CD4-positive, alpha-beta T cell treated with Interleukin-15 for 4 hours (primary cell): Measurements from ENCODE around the gene NEO1.

Experiments
- DNase-seq: peaks from one replicate; pipeline ENCODE4 v3.0.0-alpha.2; 2020; ENCODE audit warnings: low spot score

The NEO1 gene

GRCh38 chr15:73329501-73330200 is 277.4 kb downstream of the NEO1 start:
- no peak for DNase-seq

- no peak for DNase-seq
Measured at GRCh38 chr15:73330206-73331051, 278.2 kb downstream of the NEO1 start.

- DNase-seq = no peak
Measured at GRCh38 chr15:73331501-73331900, 279.2 kb downstream of the NEO1 start.

DNA sequence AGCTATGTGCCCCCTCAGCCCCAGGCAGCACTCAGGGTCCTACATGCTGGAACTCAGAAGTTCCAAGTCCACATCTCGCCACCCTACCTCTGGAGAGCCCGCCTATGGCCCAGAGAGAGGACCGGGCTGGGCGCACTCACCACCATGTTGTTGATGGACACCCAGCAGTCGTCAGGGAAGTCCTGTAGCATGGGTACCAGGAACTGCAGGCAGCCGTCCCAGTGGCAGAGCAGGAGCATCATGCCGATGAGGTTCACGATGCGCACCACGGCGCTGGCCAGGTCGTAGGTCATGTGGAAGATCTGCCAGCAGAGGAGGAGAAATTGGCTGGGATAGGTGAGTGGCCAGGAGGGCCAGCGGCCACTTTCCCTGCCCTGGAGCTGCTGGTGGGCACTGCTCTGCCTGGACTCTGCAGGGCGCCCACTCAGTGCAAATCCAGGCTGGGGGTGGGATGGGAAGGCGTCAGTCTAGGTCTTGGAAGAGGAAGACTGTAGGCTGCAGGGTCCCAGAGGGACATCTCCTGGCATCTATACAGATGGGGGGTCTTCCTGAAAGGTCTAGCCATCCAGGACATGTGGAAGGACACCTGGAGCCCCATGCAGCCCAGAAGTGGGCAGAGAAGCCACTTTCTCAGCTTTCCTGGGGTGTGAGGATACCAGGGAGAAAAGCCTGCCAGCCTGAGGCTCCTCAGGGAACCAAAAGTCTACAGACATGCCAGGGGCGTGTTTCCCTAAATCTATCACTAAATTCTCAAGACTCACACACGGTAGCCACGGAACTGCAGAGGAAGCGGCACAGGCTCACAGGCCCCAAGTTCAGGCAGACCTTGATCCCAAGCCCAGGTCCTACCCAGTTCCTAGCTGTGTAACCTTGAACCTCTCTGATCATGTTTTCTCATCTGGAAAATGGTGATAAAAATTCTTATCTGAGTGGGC is 280.0 kb downstream of the NEO1 start:
- DNase-seq = no peak

- no peak for DNase-seq
Measured at GRCh38 chr15:73333001-73333400, 280.7 kb downstream of the NEO1 start.

GRCh38 chr15:73334086-73334485 is 281.8 kb downstream of the NEO1 start:
- no peak for DNase-seq

DNA sequence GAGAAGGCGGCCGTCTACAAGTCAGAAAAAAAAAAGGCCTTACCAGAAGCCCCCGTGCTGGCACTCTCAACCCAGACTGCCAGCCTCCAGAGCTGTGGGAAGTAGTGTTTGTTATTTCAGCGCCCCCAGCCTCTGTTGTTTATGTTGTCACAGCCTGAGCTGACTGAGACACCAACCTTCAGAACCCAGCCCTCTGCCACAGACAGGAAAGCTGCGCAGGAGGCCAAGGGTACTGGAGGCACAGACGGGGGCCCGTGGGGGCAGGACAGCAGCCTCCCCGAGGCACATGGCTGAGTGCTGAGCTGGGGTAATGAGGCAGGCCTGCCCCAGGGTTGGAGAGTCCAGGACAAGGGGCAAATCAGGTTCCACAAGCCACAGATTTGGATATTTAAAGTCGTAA is 282.8 kb downstream of the NEO1 start:
- no peak for DNase-seq

DNA sequence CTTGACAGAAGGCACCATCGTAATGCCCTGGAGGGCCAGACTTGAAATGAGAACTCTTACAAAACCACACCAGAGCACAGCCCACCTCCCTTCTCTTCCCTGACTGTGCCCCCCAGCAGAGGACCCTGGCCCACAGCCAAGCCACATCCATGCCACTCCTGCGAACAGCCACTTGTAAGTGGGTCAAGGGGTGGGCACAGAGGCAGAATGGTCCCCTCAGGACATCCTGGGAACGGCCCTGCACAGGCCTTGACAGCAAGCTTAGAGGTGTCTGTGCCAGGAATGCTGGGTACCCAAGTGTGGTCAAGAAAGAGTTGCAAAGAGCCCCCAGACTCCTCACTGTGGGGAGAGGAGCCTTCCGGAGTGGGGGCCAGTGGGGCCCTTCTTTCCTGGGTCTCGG is 283.2 kb downstream of the NEO1 start:
- DNase-seq = no peak

- no peak for DNase-seq
Measured at GRCh38 chr15:73336756-73337155, 284.5 kb downstream of the NEO1 start.

DNA sequence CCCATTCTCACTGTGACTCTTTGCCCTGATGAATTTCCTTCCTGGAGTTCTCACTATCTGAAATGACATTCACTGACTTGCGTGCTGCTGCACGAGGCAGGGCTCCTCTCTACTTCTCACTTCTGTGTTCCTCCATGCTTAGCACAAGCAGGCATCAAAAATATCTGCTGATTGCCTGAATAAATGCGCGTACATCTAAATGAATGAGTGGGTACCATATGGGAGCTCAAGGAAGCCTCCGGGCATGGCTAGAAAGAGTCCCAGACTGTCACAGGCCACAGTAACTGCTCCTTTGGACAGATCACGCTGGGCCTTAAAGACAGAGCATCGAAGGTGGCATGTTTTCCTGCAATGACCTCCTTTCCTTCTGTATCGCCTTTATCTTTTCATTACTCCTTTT is 284.9 kb downstream of the NEO1 start:
- DNase-seq = no peak

DNA sequence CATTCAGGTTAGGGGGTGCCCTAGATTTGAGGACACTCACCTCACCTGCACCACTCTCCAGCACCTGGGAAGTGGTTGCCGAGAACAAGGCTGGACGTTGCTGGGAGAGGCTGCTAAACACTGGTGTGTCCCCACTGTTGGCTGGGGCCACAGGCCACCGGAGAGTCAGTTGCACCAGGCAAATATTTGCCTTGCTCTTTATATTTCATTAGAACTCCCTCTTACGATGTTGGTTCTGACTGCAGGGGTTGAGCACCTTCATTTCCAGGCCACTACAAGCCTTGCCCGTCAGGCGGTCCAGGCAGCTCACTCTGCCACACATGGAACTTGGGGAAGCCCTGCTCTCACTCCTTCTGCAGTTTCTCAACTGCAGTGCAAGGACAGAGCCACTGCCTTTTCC is 285.8 kb downstream of the NEO1 start:
- DNase-seq = no peak

GRCh38 chr15:73338606-73339374 is 286.5 kb downstream of the NEO1 start:
- DNase-seq = no peak

DNA sequence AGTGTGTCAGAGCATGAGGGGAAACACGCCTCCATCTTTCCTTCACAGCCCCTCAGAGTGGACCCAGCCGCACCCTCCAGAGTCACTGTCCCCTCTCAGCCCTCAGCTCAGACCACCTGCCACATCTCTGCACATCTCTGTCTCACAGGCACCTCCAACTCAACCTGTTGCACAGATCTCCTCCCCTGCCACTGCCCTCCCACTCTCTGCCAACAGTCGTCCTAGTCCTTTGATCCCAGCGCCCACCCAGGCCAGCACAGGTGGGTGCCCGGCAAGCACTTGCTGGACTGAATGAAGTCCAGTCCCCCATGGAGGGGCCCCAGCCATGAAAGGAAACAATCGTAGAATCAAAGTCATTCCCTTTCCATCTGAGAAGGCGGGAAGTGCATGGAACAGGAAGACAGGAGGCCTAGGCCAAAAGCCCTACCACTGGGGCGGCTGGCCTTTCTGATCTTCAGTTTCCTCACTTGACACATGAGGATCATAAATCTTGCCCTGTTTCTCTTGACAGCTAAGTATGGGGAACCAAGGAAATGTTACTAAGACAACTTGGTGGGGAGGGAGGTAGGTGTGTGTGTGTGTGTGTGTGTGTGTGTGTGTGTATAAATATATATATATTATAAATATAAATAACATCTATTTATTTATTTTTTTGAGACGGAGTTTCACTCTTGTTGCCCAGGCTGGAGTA is 288.4 kb downstream of the NEO1 start:
- no peak for DNase-seq

- DNase-seq = no peak
Measured at GRCh38 chr15:73341886-73342600, 289.8 kb downstream of the NEO1 start.

DNA sequence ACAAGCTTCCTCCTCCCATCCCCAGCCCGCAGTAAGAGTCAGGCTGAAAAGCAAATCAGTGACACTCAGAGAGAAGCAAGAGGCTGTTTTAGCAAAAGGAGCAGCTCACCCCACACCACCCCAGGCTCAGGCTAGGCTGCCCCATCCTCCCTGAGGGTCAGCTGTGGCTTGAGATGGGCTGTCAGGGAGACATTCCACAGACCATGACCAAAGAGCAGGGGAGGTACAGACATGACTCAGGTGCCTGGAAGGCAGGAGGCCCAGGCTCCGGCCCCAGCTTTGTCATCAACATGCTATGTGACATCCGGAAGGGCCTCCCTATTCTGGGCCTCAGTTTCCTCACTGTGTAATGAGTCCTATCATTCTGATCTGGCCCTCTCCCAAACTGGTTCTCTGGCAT is 291.8 kb downstream of the NEO1 start:
- no peak for DNase-seq

DNA sequence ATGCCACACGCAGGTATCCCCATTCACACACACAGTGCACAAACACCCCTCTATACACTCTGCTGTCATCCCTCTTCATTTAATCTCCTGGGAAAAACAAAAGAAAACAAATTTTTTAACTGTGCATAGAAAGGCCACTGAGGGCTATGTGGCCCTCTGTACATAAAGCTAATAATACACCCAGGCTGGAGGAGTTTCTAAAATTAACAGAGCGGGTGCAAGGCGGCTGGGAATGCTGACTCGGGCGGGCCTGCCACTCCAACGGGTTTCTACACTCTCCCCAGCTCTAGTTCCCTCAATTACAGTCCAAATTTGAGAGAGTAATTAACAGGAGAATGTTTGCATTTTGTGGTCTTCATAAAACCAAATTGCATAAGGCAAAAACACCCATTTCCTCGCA is 293.4 kb downstream of the NEO1 start:
- no peak for DNase-seq

GRCh38 chr15:73346735-73347312 is 294.6 kb downstream of the NEO1 start:
- peak; percentile 44 for DNase-seq

GRCh38 chr15:73349191-73349590 is 296.9 kb downstream of the NEO1 start:
- DNase-seq = no peak

- DNase-seq = no peak
Measured at GRCh38 chr15:73352082-73352481, 299.8 kb downstream of the NEO1 start.

- DNase-seq = no peak
Measured at GRCh38 chr15:73353734-73354133, 301.5 kb downstream of the NEO1 start.
